HEK293 (cell line): ENCODE measurements around the gene CLSTN1.

Experiments used
- CTCF ChIP-seq: fragments of 450-650 bp; formaldehyde crosslinking; IDR thresholded peaks from 2 replicates; pipeline ENCODE4 v1.5.1; 2016; ENCODE audit warnings: missing biosample characterization, missing genetic modification characterization
- MEIS1 ChIP-seq: sonication (generic); formaldehyde crosslinking; IDR thresholded peaks from 2 replicates; pipeline ENCODE4 v1.8.1; 2022; ENCODE audit warnings: missing genetic modification reagents, mild to moderate bottlenecking, borderline replicate concordance
- TRIM28 ChIP-seq: IDR thresholded peaks from 2 replicates; pipeline ENCODE4 v1.6.1; 2011; ENCODE audit warnings: low read length, control low read depth, borderline replicate concordance
- WT1 ChIP-seq: fragments of 450-650 bp; formaldehyde crosslinking; IDR thresholded peaks from 2 replicates; pipeline ENCODE4 v1.5.1; 2016; ENCODE audit warnings: missing biosample characterization, missing genetic modification characterization
- ZBTB11 ChIP-seq: fragments of 450-650 bp; formaldehyde crosslinking; conservative IDR thresholded peaks from 2 replicates; pipeline ENCODE4 v1.5.1; 2016; ENCODE audit warnings: low read depth, missing biosample characterization, missing genetic modification characterization
- ZBTB21 ChIP-seq: fragments of 450-650 bp; formaldehyde crosslinking; IDR thresholded peaks from 2 replicates; pipeline ENCODE4 v1.5.1; 2017; ENCODE audit warnings: missing biosample characterization, missing genetic modification characterization
- ZFP37 ChIP-seq: fragments of 450-650 bp; formaldehyde crosslinking; IDR thresholded peaks from 2 replicates; pipeline ENCODE4 v1.5.1; 2016; ENCODE audit warnings: missing biosample characterization, missing genetic modification characterization
- ZFP41 ChIP-seq: fragments of 450-650 bp; formaldehyde crosslinking; IDR thresholded peaks from 2 replicates; pipeline ENCODE4 v1.5.1; 2016; ENCODE audit warnings: missing biosample characterization, missing genetic modification characterization, borderline replicate concordance
- ZNF121 ChIP-seq: fragments of 450-650 bp; formaldehyde crosslinking; IDR thresholded peaks from 2 replicates; pipeline ENCODE4 v1.5.1; 2016; ENCODE audit warnings: missing biosample characterization, missing genetic modification characterization
- ZNF148 ChIP-seq: fragments of 450-650 bp; formaldehyde crosslinking; IDR thresholded peaks from 2 replicates; pipeline ENCODE4 v1.5.0; 2017; ENCODE audit warnings: missing biosample characterization, missing genetic modification characterization, borderline replicate concordance
- ZNF280D ChIP-seq: fragments of 450-650 bp; formaldehyde crosslinking; IDR thresholded peaks from 2 replicates; pipeline ENCODE4 v1.5.1; 2016; ENCODE audit warnings: missing biosample characterization, missing genetic modification characterization
- ZNF341 ChIP-seq: fragments of 450-650 bp; formaldehyde crosslinking; IDR thresholded peaks from 2 replicates; pipeline ENCODE4; 2016; ENCODE audit warnings: low read depth, missing biosample characterization, missing genetic modification characterization
- ZNF629 ChIP-seq: fragments of 450-650 bp; formaldehyde crosslinking; IDR thresholded peaks from 2 replicates; pipeline ENCODE4 v1.5.1; 2017; ENCODE audit warnings: missing biosample characterization, missing genetic modification characterization
- ZNF707 ChIP-seq: fragments of 450-650 bp; formaldehyde crosslinking; IDR thresholded peaks from 2 replicates; pipeline ENCODE4 v1.5.1; 2016; ENCODE audit warnings: missing biosample characterization, missing genetic modification characterization

- TF ChIP-seq CTCF (tag by site-specific recombination) (no peak), ZBTB21 (no peak), ZNF707 (tag by site-specific recombination) (no peak), ZNF629 (tag by site-specific recombination) (no peak), ZFP41 (tag by site-specific recombination) (no peak), ZNF280D (no peak), ZBTB11 (tag by site-specific recombination) (no peak), ZNF121 (no peak), TRIM28 (no peak), ZFP37 (tag by site-specific recombination) (no peak), WT1 (tag by site-specific recombination) (no peak), ZNF341 (tag by site-specific recombination) (no peak), MEIS1 (CRISPR knock-in tag) (no peak), ZNF148 (tag by site-specific recombination) (no peak)
Measured at GRCh38 chr1:9684801-9685200, 139.0 kb downstream of the CLSTN1 start.
